SH-SY5Y (cell line): ENCODE data around the gene SEMA4D.

ENCODE experiments used
- GATA2 ChIP-seq: IDR thresholded peaks from 2 replicates; pipeline ENCODE4 v1.6.1; 2011; ENCODE audit warnings: mild to moderate bottlenecking, low read depth, low read length
- GATA3 ChIP-seq: IDR thresholded peaks from 2 replicates; pipeline ENCODE4 v1.6.1; 2011; ENCODE audit warnings: low read depth, mild to moderate bottlenecking, low read length, moderate library complexity

DNA sequence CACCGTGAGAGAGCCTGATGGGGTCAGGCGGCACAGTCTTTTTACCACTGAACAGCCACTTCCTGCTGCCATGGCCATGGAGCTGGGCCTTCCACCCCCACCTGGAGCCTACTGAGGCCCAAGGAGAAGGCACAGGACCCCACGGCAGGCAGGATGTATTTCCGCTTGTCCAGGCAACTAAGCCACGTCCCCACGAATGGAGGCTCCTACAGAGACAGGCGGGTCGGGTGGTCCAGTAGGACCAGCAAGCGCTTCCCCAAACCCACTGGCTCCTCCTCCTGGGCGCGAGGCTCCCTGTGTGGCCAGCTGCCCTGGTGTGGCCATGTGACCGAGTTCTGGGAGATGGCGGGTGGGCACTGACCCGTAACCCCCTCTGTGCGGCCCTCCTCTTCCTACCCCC lies 113.1 kb downstream of the SEMA4D start:
- TF ChIP-seq GATA3 (no peak), GATA2 (no peak)
